ENCODE results near the gene BUB1B. TPM values are rescaled to one million over a fixed set of nuclear protein-coding genes. Genes with fewer than 3 reads are reported as not detected.

Gene BUB1B
- total RNA-seq, 2 donors from 2014 or later, result 86.5 to 91.2 TPM

DNA sequence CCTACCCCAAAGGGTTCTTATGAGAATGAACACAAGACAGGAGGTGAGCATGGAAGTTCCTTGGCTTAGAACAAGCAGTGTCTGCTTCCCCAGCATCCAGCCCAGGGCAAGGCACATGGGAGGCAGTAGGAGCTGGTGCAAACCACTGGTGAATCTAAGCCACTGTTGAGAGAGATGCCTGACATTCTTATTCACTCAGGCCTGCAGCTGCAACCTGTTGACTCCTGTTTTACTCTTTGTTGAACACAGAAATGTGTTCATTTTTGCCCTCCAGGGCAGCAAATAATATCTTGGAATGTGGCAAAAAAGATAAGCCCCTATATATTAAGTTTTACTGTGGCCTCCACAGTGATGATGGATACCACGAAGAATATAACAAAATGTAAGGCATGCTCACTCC is 69.1 kb downstream of the BUB1B start:
- no peaks in the 10 kb centered on the region for H3K27me3 Mint-ChIP-seq (ENCODE audit: low read depth)
- peaks cover 0 to 1% of the 10 kb centered on the region in 2 donors for H3K36me3 Mint-ChIP-seq (ENCODE audit: insufficient read depth in 2 of 2)
- DNase-seq (no peak), ATAC-seq (replicated peaks in 1 of 2) (no peak)
- H3K9me3 Mint-ChIP-seq, result no peaks in the 10 kb centered on the region
- H3K27ac Mint-ChIP-seq, result no peak overlapping the region
- peaks cover 11% of the 10 kb centered on the region for H3K4me1 Mint-ChIP-seq (ENCODE audit: low read depth)
- H3K4me3 Mint-ChIP-seq, result no peak overlapping the region

DNA sequence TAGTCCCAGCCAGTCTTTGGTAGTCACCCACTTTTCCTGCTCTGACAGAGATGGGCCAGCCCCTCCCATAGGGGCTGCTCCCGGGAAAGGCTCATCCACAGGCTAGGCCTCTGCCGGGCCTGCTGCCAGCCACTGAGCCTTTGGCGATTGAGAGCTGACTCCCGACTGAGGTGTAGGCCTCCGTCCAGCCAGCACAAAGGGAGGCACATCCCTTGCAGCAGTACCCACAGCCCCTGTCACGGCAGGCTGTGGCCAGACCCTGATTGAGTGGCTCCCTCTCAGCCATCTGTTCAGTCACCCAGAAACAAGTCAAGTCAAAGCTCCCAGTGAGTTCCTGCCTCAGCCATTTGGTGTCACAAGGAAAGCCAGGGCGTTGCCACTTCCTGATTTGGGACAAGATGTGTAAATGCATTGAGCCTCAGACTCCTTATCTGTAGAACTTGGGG is 71.8 kb downstream of the BUB1B start:
- ATAC-seq (replicated peaks in 1 of 2), result no peak
- no peaks in the 10 kb centered on the region for H3K4me1 Mint-ChIP-seq (ENCODE audit: low read depth)
- DNase-seq, result no peak
- H3K36me3 Mint-ChIP-seq (ENCODE audit: insufficient read depth in 2 of 2), result no peaks in the 10 kb centered on the region
- peaks cover 3% of the 10 kb centered on the region for H3K27me3 Mint-ChIP-seq (ENCODE audit: low read depth)
- no peak overlapping the region for H3K4me3 Mint-ChIP-seq
- no peak overlapping the region for H3K27ac Mint-ChIP-seq
- no peaks in the 10 kb centered on the region for H3K9me3 Mint-ChIP-seq

DNA sequence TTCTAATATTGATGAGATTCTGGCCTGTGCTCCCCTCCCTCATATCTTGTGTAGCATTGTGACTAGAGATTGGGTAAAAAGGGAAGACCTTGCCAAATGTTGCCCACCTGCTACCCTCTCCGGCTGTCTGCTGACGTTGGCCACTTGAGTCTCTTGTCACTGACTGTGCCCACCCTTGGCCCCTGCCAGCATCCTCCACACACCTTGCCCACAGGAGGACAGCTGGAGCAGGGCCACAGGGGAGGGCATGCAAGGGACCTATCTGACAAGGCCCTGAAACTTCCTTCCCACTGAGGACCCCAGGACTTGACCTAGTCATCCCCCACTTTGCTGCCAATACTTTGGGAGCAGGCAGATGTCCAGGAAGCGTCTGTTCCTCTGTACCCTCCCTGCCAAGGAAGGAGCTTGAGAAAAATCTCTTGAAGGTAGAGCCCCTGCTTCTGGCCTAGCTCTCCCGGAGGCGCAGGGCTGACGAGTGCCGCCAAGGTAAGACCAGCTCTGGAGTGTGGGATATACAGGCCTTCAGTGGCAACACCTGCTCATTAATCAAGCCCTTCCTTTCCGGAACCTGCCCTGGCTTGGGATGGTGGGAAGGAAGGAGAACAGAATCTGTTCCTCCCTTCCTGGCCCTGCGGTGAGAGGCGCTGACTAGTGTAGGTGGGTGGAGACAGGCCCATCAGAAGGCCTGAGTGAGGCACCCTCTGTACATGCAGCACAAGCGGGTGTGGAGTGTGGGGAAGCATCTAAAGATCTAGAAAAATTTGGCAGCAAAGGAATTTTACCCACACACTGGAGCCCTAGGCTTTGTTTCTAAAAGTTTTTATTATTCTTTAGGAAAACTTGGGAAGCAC is 73.1 kb downstream of the BUB1B start:
- no peak overlapping the region for H3K27ac Mint-ChIP-seq
- DNase-seq, result no peak
- no peak for ATAC-seq (replicated peaks in 1 of 2)
- H3K27me3 Mint-ChIP-seq (ENCODE audit: low read depth), result peaks cover 13% of the 10 kb centered on the region
- H3K4me1 Mint-ChIP-seq (ENCODE audit: low read depth), result no peaks in the 10 kb centered on the region
- no peaks in the 10 kb centered on the region for H3K9me3 Mint-ChIP-seq
- H3K4me3 Mint-ChIP-seq, result no peak overlapping the region
- no peaks in the 10 kb centered on the region for H3K36me3 Mint-ChIP-seq (ENCODE audit: insufficient read depth in 2 of 2)

DNA sequence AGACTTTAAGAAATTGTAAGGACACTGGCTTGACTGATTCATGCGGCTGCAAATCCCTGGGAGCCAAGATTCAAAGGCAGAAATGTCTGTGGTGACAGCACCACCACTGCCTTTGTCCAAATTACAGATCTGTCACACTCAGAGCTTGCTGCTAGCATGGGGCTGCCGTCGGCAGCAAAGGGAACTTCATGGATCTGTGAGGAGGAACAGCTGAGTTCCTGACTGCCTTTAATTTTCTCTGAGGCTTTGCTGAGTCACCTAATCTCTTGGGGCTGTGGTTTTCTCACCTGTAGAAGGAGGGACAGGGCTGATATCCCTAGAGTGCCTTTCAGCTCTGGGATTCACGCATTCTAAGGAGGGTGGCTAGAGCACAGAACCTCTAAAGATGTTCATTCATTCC is 73.9 kb downstream of the BUB1B start:
- no peak overlapping the region for H3K4me3 Mint-ChIP-seq
- no peaks in the 10 kb centered on the region for H3K9me3 Mint-ChIP-seq
- DNase-seq, result no peak
- no peaks in the 10 kb centered on the region for H3K36me3 Mint-ChIP-seq (ENCODE audit: insufficient read depth in 2 of 2)
- no peak overlapping the region for H3K27ac Mint-ChIP-seq
- ATAC-seq (replicated peaks in 1 of 2), result no peak
- H3K27me3 Mint-ChIP-seq (ENCODE audit: low read depth), result peaks cover 19% of the 10 kb centered on the region
- H3K4me1 Mint-ChIP-seq (ENCODE audit: low read depth), result peaks cover 5% of the 10 kb centered on the region

DNA sequence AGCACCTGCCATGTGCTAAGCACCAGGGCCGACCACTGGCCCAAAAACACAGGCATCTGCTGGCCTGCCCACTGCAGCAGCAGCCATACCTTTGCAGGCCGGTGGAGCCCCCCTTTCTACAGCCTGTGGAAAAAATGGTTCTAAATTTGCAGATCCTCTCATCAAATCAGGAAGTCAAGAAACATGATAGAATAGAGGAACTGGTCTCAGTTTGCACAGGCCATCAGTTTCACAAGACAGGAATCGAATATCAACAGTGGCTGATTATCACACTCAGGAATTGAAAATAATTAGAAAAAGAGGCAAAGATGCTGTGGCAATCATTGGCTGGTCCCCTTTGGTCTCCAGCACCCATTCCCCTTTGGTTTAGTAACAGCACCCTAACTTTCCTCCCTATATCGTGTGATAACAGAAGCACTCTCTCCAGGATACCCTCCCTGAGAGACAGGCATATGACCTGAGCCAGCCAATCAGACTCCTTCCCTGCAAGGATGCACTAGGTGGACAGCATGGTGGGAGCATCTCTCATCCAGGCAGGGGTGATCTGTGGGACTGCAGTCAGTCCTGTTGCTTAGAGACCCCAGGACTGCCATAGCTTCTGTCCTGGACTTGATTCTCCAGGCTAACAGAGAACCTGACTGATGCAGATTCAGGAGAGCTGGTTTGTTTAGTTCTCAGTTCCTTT is 74.5 kb downstream of the BUB1B start:
- ATAC-seq (replicated peaks in 1 of 2) (no peak), DNase-seq (no peak)
- peaks cover 24% of the 10 kb centered on the region for H3K27me3 Mint-ChIP-seq (ENCODE audit: low read depth)
- no peak overlapping the region for H3K4me3 Mint-ChIP-seq
- H3K9me3 Mint-ChIP-seq, result no peaks in the 10 kb centered on the region
- no peak overlapping the region for H3K27ac Mint-ChIP-seq
- H3K4me1 Mint-ChIP-seq (ENCODE audit: low read depth), result peaks cover 5% of the 10 kb centered on the region
- H3K36me3 Mint-ChIP-seq (ENCODE audit: insufficient read depth in 2 of 2), result no peaks in the 10 kb centered on the region

DNA sequence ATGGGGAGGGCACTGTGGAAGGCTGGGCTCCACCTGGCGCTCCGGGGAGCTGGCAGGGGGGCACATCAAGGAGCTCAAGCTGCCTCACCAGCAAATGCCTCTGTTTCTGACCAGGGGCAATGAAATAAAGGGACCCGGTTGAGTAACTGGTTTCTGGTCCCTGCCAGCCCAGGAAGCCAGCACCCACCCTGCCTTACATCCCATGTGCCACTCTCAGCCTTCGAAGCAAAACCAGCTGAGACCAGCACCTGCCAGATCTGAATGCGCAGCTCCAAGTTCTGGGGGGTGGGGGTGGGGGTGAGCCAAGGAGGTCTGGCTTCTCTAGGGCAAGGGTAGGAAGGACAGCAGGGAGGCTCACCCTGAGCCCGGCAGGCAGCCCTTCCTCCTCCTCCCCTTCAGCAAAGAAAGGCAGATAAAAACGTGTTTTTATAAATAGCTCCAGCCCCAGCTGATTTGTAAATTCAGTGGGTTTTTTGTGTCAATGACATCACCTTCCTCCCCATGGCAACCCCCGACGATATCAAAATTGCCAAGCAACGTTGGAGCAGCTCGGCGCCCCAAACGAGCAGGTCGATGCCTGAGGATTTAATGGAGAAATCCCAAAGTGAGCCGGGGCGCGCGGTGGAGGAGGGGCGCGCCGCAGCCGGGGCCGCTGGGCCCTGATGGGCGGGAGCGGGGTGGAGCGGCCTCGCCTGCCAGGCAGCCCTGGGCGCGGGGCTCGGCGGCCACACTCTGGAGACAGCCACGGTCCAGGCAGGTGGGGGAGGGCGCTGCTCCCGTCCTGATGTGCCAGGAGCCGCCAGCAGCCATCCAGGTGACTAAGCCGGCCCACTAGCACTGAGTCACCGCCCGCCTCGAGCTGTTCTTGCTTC is 77.9 kb downstream of the BUB1B start, which contains the start of gene PAK6:
Gene PAK6, plus strand, starts transcription at position 532 of the 872 bp plus-strand sequence. CDS start 25,723 bp downstream, outside the sequence.
- Mint-ChIP-seq H3K4me3 (peak within 1 kb of the TSS; percentile 49 to 66), H3K9me3 (no peaks in the 10 kb centered on the region), H3K27ac (no peak within 1 kb of the TSS), H3K27me3 (ENCODE audit: low read depth) (peaks cover 24% of the 10 kb centered on the region), H3K4me1 (ENCODE audit: low read depth) (peaks cover 5% of the 10 kb centered on the region), H3K36me3 (ENCODE audit: insufficient read depth in 2 of 2) (no peaks in the 10 kb centered on the region)
- DNase-seq, result peak; percentile 36 to 55
- peak; percentile 77 to 79 for ATAC-seq (replicated peaks in 1 of 2)

DNA sequence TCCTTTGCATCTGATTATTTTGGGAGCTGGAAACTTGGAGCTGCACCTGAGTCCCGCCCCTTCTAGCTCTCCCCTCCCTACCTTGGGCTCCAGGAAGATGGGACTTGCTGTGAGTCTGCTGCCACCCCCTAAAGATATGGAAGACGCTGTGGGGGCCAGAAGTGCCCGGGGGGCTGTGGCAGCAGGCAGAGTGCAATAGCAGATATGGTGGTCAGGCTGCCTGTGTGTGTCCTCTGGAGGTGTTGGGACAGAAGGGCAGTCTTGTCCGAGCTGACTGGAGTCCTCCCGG is 78.5 kb downstream of the BUB1B start:
- peaks cover 5% of the 10 kb centered on the region for H3K4me1 Mint-ChIP-seq (ENCODE audit: low read depth)
- H3K9me3 Mint-ChIP-seq, result no peaks in the 10 kb centered on the region
- no peak overlapping the region for H3K27ac Mint-ChIP-seq
- H3K4me3 Mint-ChIP-seq, result peak overlapping the region; percentile 16 to 47
- H3K27me3 Mint-ChIP-seq (ENCODE audit: low read depth), result peaks cover 24% of the 10 kb centered on the region
- ATAC-seq (replicated peaks in 1 of 2), result no peak
- no peaks in the 10 kb centered on the region for H3K36me3 Mint-ChIP-seq (ENCODE audit: insufficient read depth in 2 of 2)
- no peak for DNase-seq

DNA sequence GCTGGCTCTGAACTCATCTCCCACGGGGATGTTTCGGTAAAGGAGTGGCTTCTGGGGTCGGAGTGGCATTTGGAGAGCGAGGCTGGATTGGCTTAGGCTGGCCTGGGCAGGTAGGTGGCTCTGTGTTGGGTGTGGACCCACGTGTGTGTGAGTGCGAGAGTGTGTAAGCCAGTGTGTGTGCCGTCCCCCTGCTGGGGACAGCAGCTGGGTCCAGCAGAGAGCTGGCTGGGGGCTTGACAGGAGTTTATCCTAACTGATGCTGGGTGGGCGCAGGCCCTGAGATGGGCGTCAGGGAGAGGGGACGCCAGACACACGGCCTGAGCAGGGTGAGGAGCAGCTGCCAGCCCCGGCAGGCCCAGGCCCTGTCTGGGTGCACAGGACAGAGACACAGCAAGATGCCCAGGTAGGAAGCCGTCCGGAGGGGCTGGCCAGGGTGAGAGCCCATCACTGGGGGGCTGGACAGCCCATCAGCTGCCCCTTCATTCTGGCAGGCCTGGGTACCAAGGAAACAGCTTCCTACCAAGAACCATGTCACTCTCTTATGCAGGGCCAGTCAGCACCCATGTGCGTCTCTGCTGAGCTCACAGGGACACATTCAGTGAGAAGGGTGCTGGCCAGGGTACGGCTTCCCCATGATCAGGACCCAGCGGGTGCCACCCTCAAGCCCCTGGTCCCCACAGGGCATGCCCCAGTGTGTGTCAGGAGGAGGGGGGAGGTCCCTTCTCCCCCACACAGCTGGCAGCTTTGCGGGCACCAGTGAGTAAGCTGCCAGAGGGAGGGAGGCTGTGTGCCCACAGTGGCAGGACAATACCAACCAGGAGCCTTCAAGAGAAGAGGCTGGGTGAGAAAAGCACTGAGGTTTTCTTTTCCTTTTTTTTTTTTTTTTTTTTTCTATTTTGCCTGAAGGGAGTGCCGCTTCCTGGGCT is 79.1 kb downstream of the BUB1B start:
- peaks cover 5% of the 10 kb centered on the region for H3K4me1 Mint-ChIP-seq (ENCODE audit: low read depth)
- no peak overlapping the region for H3K4me3 Mint-ChIP-seq
- DNase-seq, result no peak
- H3K9me3 Mint-ChIP-seq, result no peaks in the 10 kb centered on the region
- H3K27ac Mint-ChIP-seq, result no peak overlapping the region
- no peak for ATAC-seq (replicated peaks in 1 of 2)
- peaks cover 24% of the 10 kb centered on the region for H3K27me3 Mint-ChIP-seq (ENCODE audit: low read depth)
- no peaks in the 10 kb centered on the region for H3K36me3 Mint-ChIP-seq (ENCODE audit: insufficient read depth in 2 of 2)

DNA sequence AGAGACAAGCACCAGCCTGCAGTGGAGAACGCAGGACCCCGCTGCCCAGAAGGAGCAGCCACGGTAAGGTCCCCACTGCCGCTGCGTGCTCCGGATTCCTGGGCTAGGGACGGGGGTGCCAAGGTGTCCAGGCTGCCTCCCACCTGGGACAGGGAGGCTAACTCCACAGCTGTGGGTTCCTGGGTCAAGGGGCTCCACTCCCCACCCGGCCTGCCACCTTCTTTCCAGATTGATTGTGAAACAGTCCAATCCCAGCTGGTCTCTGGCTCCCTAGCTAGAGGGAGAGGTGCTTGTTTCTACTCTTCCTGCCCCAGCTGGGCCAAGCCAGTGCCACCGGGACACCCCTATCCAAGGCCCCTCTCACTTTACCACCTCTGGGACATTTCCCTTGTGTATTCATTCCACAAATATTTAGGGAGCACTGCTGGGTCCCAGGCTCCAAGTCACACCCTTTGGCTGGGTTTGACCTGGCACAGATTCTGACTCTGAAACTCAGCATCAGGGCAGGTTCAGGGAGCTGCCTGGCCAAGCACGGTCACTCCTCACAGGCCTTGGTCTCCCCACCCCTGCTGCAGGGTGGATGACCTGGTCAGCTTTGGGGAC is 79.9 kb downstream of the BUB1B start:
- Mint-ChIP-seq H3K27me3 (ENCODE audit: low read depth) (peaks cover 24% of the 10 kb centered on the region), H3K36me3 (ENCODE audit: insufficient read depth in 2 of 2) (no peaks in the 10 kb centered on the region), H3K4me3 (no peak overlapping the region), H3K4me1 (ENCODE audit: low read depth) (peaks cover 5% of the 10 kb centered on the region), H3K9me3 (no peaks in the 10 kb centered on the region), H3K27ac (no peak overlapping the region)
- DNase-seq, result no peak
- no peak for ATAC-seq (replicated peaks in 1 of 2)

DNA sequence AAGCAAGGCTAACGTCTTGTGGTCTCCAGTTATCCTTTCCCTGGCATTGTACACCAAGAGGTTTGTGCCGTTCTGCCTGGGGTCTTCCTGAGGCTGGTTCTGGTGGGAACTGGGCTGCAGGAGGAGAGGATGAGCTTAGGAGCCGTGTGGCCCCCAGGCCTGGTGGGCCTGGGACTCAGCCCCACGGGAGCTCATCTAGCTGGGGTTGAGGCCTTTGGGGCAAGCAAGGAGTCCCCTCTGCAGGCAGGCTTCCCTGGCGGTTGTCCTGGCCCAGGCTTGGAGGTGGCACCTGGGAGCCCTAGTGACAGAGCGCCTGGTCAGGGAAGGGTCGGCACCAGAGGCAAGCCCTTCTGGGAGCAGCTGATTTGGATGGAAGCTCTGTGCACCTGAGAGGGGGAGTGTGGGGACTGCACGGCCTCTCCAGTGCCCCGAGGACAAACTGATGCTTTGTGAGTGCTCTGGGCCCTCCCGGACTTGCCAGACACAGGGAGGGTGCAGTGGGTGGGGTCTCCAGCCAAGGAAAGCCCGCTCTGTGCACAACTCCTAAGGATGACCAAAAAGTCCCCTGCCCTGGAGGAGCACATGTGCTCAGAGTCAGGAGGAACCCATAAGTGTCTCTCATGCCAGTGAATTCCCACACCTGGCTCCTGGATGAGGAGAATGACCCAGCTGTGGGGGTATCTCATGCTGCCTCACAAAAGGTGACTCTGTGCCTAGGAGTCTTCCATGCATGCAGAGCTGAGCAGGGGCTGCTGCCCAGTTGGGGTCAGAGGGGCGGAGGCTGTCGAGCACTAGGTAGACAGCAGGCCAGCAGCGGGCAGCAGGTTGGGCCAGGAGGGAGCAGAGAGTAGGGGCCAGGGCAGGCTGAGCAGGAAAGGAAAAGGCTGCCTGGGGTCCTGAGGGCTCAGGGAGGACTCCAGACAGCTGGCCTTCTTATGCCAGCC is 80.7 kb downstream of the BUB1B start:
- H3K4me3 Mint-ChIP-seq, result no peak overlapping the region
- DNase-seq, result no peak
- H3K27me3 Mint-ChIP-seq (ENCODE audit: low read depth), result peaks cover 24% of the 10 kb centered on the region
- no peaks in the 10 kb centered on the region for H3K9me3 Mint-ChIP-seq
- no peak for ATAC-seq (replicated peaks in 1 of 2)
- H3K27ac Mint-ChIP-seq, result no peak overlapping the region
- H3K4me1 Mint-ChIP-seq (ENCODE audit: low read depth), result peaks cover 5% of the 10 kb centered on the region
- H3K36me3 Mint-ChIP-seq (ENCODE audit: insufficient read depth in 2 of 2), result no peaks in the 10 kb centered on the region

DNA sequence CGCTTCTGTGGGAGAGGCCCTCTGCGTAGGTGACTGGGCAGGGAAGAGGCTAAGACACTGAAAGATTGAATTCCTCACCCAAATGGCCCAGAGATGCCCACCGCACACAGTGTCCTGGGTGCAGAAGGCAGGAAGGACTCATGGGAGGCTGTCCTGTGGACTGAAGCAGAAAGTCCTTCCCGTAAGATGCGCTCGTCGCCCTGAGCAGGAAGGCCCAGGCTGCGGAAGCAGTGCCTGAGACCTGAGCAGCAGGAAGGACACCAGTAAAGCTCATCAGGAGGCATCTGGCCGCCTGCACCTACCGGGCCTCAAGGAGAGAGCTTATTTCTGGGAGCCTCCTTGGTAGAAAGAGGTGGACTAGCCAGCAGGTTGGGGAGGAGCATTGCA is 81.3 kb downstream of the BUB1B start:
- H3K27ac Mint-ChIP-seq, result no peak overlapping the region
- H3K9me3 Mint-ChIP-seq, result no peaks in the 10 kb centered on the region
- no peaks in the 10 kb centered on the region for H3K36me3 Mint-ChIP-seq (ENCODE audit: insufficient read depth in 2 of 2)
- peaks cover 5% of the 10 kb centered on the region for H3K4me1 Mint-ChIP-seq (ENCODE audit: low read depth)
- no peak for DNase-seq
- peaks cover 24% of the 10 kb centered on the region for H3K27me3 Mint-ChIP-seq (ENCODE audit: low read depth)
- no peak for ATAC-seq (replicated peaks in 1 of 2)
- no peak overlapping the region for H3K4me3 Mint-ChIP-seq
